Caco-2 (cell line): Measurements from ENCODE around the gene ATP6V0B. TPM values are rescaled to one million over a fixed set of nuclear protein-coding genes. Genes with fewer than 3 reads are reported as not detected.
A peak's percentile ranks its signal among the peaks of the same experiment; 100 is the strongest.

Experiments used
- BruUV-seq: library from RNA; stranded (reverse); fragments of 400-500 nt; replicated peaks from 2 replicates; lab custom pipeline; 2021; lab: Mats Ljungman, UMichigan
- CTCF ChIA-PET: fragments of 300-600 bp; sonication (Branson Sonifier 250); formaldehyde crosslinking; loops from one replicate; lab custom pipeline; 2022; ENCODE audit warnings: antibody characterized with exemption; lab: Charles Lee
- POLR2A ChIA-PET: fragments of 300-600 bp; sonication (Branson Sonifier 250); formaldehyde crosslinking; loops from one replicate; lab custom pipeline; 2022; ENCODE audit warnings: antibody characterized with exemption; lab: Charles Lee
- DNase-seq, 2 experiments: peaks; one replicate each; pipeline versions ENCODE4 v3.0.0 to v3.0.0-alpha.2; 2020 to 2022
- H3K27me3 ChIP-seq: replicated peaks from 2 replicates; pipeline ENCODE4 v1.6.0; 2011; ENCODE audit warnings: low read length; ENCODE audit not compliant: control insufficient read depth, insufficient read depth
- H3K36me3 ChIP-seq: 2 replicates; pipeline ENCODE4 v1.5.1; 2011; ENCODE audit warnings: low read length; ENCODE audit not compliant: control insufficient read depth, insufficient read depth
- H3K4me1 ChIP-seq: fragments of 250-450 bp; sonication (Bioruptor Pico); 2 replicates; pipeline ENCODE4 v1.5.1; 2020; ENCODE audit warnings: mild to moderate bottlenecking
- H3K4me3 ChIP-seq: 2 replicates; pipeline ENCODE4 v1.5.1; 2011; ENCODE audit warnings: low read depth, mild to moderate bottlenecking, control low read depth, low read length
- H3K9me3 ChIP-seq: fragments of 250-450 bp; sonication (Bioruptor Pico); 2 replicates; pipeline ENCODE4 v1.5.1; 2020; ENCODE audit warnings: mild to moderate bottlenecking, moderate library complexity
- H3K27ac Mint-ChIP-seq: one replicate; pipeline ENCODE4 v1.8.0; 2022; ENCODE audit warnings: mixed read lengths; ENCODE audit not compliant: unreplicated experiment
- H3K27me3 Mint-ChIP-seq: one replicate; pipeline ENCODE4 v1.8.0; 2022; ENCODE audit warnings: mixed read lengths; ENCODE audit not compliant: insufficient read depth, unreplicated experiment
- H3K36me3 Mint-ChIP-seq: one replicate; pipeline ENCODE4 v1.8.0; 2022; ENCODE audit warnings: mild to moderate bottlenecking, mixed read lengths; ENCODE audit not compliant: insufficient read depth, unreplicated experiment
- H3K4me1 Mint-ChIP-seq: one replicate; pipeline ENCODE4 v1.8.0; 2022; ENCODE audit warnings: low read depth, mixed read lengths; ENCODE audit not compliant: unreplicated experiment
- H3K4me3 Mint-ChIP-seq: one replicate; pipeline ENCODE4 v1.8.0; 2022; ENCODE audit warnings: mild to moderate bottlenecking, moderate library complexity, mixed read lengths; ENCODE audit not compliant: unreplicated experiment
- H3K9me3 Mint-ChIP-seq: one replicate; pipeline ENCODE4 v1.8.0; 2022; ENCODE audit warnings: mixed read lengths; ENCODE audit not compliant: unreplicated experiment
- intact Hi-C: fragments of 100-400 bp; cut with micrococcal nuclease; formaldehyde crosslinking; loops from one replicate; pipeline ENCODE4 v1.10.0; 2022; ENCODE audit not compliant: unreplicated experiment
- total RNA-seq: library from RNA; stranded (reverse); gene quantifications from 2 replicates; pipeline ENCODE4 v1.2.3, GENCODE V29; 2022
- TF ChIP-seq, protein P1 (sequence below), 2 experiments: fragments of 200-600 bp in 1 of 2; IDR thresholded peaks; 1 replicate in 1 of 2; 2 replicates in 1 of 2; pipeline versions ENCODE4 v1.5.1 to v1.8.0; 2011 to 2022; ENCODE audit warnings: antibody characterized with exemption in 1 of 2, control low read depth in 1 of 2, inconsistent platforms in 1 of 2, low read depth in 1 of 2, low read length in 1 of 2, mild to moderate bottlenecking in 1 of 2, moderate library complexity in 1 of 2; ENCODE audit not compliant: insufficient read depth in 1 of 2, severe bottlenecking in 1 of 2, unreplicated experiment in 1 of 2

ATP6V0B gene
- total RNA-seq, 1 experiment from 2014 or later, result 91.2 TPM

DNA sequence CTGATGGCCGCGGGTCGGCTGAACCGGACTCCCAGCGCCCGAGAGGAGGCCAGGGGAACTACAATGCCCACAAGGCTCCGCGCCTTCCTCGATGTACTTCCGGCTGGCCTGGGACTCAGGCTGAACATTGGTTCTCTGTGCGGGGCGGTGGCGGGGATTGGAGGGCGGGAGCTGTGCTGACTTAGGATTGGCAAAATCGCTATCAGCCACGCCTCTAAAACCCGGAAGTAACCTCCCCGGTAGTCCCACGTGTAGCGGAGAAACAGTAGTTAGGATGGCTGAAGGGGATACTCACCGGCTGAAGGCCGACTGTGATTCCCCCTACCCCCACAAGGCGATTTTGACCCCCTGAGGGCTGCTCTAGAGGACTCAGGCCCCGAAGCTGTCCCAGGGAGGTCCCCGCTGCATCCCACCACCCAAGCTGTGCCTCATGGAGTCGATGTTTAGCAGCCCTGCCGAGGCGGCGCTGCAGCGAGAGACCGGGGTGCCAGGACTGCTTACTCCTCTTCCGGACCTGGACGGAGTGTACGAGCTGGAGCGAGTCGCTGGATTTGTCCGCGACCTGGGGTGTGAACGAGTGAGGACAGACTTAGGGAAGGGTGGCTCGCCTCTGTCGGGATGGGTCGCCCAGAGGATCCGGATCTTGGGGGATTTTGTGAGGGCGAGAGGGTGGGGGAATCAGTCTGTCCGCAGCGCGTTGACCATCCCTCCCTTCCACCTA lies 4.9 kb upstream of the ATP6V0B start, which contains the start of gene DPH2:
TSS of gene DPH2 (plus strand) at position 265 of the 721 bp plus-strand sequence. CDS start at position 431, 166 bp downstream.
- Mint-ChIP-seq H3K4me1 (no peaks in the 10 kb centered on the region), H3K36me3 (peaks cover 12% of the 10 kb centered on the region), H3K27me3 (no peaks in the 10 kb centered on the region), H3K9me3 (no peaks in the 10 kb centered on the region), H3K4me3 (peak within 1 kb of the TSS; percentile 92), H3K27ac (peak within 1 kb of the TSS; percentile 84)
- BruUV-seq, result TSS peak; percentile 39
- intact Hi-C loops, result loop anchor here (1.0 kb wide), 1 partner anchor 24 kb away; the partner anchor contains the start of gene IPO13
- POLR2A ChIA-PET, result interaction anchor here (1.4 kb wide), 1 partner anchor 22 kb away, joined by 4 read pairs; no protein-coding TSS in a partner anchor
- H3K9me3 ChIP-seq, result no peaks in the 10 kb centered on the region
- peak within 1 kb of the TSS; percentile 61 for H3K4me3 ChIP-seq
- no peaks in the 10 kb centered on the region for H3K4me1 ChIP-seq
- H3K36me3 ChIP-seq, result peaks cover 1% of the 10 kb centered on the region; the same call in 1 of the 2 replicates
- peak; percentile 91 to 97 for DNase-seq
- H3K27me3 ChIP-seq, result no peaks in the 10 kb centered on the region
- TF ChIP-seq, protein P1, sequence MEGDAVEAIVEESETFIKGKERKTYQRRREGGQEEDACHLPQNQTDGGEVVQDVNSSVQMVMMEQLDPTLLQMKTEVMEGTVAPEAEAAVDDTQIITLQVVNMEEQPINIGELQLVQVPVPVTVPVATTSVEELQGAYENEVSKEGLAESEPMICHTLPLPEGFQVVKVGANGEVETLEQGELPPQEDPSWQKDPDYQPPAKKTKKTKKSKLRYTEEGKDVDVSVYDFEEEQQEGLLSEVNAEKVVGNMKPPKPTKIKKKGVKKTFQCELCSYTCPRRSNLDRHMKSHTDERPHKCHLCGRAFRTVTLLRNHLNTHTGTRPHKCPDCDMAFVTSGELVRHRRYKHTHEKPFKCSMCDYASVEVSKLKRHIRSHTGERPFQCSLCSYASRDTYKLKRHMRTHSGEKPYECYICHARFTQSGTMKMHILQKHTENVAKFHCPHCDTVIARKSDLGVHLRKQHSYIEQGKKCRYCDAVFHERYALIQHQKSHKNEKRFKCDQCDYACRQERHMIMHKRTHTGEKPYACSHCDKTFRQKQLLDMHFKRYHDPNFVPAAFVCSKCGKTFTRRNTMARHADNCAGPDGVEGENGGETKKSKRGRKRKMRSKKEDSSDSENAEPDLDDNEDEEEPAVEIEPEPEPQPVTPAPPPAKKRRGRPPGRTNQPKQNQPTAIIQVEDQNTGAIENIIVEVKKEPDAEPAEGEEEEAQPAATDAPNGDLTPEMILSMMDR (IDR thresholded peaks at IDR 0.05; ENCODE audit: insufficient read depth in 1 of 2, low read depth in 1 of 2, low read length in 1 of 2, severe bottlenecking in 1 of 2, unreplicated experiment in 1 of 2), result no peak
- CTCF ChIA-PET, result interaction anchor here (1.0 to 1.2 kb wide), 4 partner anchors 24 to 207 kb away, joined by 3 to 5 read pairs (median 4); no protein-coding TSS in a partner anchor

DNA sequence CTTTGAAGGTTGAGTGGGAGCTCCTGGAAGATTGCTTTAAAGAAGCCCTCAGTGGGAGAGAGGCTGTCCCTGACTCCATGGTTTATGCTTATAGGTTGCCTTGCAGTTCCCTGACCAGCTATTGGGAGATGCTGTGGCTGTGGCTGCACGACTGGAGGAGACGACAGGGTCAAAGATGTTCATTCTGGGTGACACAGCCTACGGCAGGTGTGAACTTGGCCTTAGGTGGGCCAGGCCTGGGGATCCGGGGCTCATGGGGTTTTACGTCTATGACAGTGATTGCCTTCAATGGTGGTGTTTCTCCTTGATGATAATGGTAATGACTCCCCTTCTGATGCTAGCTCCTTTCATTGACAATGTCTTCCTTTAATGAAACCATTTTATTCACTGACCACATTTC lies 4.3 kb upstream of the ATP6V0B start:
- no peaks in the 10 kb centered on the region for H3K9me3 ChIP-seq
- peaks cover under 1% of the 10 kb centered on the region; the same call in 1 of the 2 replicates for H3K4me1 ChIP-seq
- intact Hi-C loops, result no loop called here
- no peaks in the 10 kb centered on the region for H3K9me3 Mint-ChIP-seq
- BruUV-seq, result no TSS peak
- no peaks in the 10 kb centered on the region for H3K27me3 ChIP-seq
- DNase-seq, result no peak
- H3K27ac Mint-ChIP-seq, result peak overlapping the region; percentile 84
- no peaks in the 10 kb centered on the region for H3K4me1 Mint-ChIP-seq
- H3K36me3 ChIP-seq, result peaks cover 1% of the 10 kb centered on the region; the same call in 1 of the 2 replicates
- CTCF ChIA-PET, result interaction anchor here (1.1 to 1.2 kb wide), 2 partner anchors 36 to 77 kb away, joined by 4 to 5 read pairs; no protein-coding TSS in a partner anchor
- no peaks in the 10 kb centered on the region for H3K27me3 Mint-ChIP-seq
- H3K4me3 ChIP-seq, result peak overlapping the region; percentile 61
- peaks cover 18% of the 10 kb centered on the region for H3K36me3 Mint-ChIP-seq
- POLR2A ChIA-PET, result interaction anchor here (1.4 kb wide), 1 partner anchor 23 kb away, joined by 4 read pairs; no protein-coding TSS in a partner anchor
- TF ChIP-seq, protein P1 (IDR thresholded peaks at IDR 0.05; ENCODE audit: insufficient read depth in 1 of 2, low read depth in 1 of 2, low read length in 1 of 2, severe bottlenecking in 1 of 2, unreplicated experiment in 1 of 2), result no peak
- H3K4me3 Mint-ChIP-seq, result peak overlapping the region; percentile 92

DNA sequence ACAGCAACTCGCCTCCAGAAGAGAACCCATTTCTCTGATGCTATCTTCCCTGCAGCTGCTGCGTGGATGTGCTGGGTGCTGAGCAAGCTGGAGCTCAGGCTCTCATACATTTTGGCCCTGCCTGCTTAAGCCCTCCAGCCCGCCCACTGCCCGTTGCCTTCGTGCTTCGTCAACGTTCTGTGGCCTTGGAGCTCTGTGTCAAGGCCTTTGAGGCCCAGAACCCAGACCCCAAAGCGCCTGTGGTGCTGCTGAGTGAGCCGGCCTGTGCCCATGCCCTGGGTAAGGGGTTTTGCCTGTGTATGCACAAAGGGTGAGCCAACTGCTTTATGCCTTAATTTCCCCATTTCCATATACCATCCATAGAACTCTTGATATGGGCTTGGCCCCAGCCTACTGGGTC lies 3.8 kb upstream of the ATP6V0B start:
- TF ChIP-seq, protein P1 (IDR thresholded peaks at IDR 0.05; ENCODE audit: insufficient read depth in 1 of 2, low read depth in 1 of 2, low read length in 1 of 2, severe bottlenecking in 1 of 2, unreplicated experiment in 1 of 2), result no peak
- Mint-ChIP-seq H3K4me1 (no peaks in the 10 kb centered on the region), H3K4me3 (peak overlapping the region; percentile 92), H3K9me3 (no peaks in the 10 kb centered on the region), H3K36me3 (peaks cover 18% of the 10 kb centered on the region), H3K27ac (no peak overlapping the region), H3K27me3 (no peaks in the 10 kb centered on the region)
- Histone ChIP-seq H3K27me3 (no peaks in the 10 kb centered on the region), H3K4me1 (peaks cover 4% of the 10 kb centered on the region), H3K4me3 (peak overlapping the region; percentile 61), H3K36me3 (peaks cover 1% of the 10 kb centered on the region; the same call in 1 of the 2 replicates), H3K9me3 (no peaks in the 10 kb centered on the region)
- no TSS peak for BruUV-seq
- POLR2A ChIA-PET, result no interaction called here
- no peak for DNase-seq
- CTCF ChIA-PET, result interaction anchor here (1.1 to 1.2 kb wide), 2 partner anchors 36 to 77 kb away, joined by 4 to 5 read pairs; no protein-coding TSS in a partner anchor
- intact Hi-C loops, result no loop called here
